ENCODE results near the gene MYBPC2.
"Not testable (repeated sequence)": the region's sequence is repeated elsewhere in the genome, so short reads cannot be mapped to it uniquely, and the experiment has no call there.

Gene MYBPC2

GRCh38 chr19:50465986-50466705, 33.5 kb downstream of the MYBPC2 start:
- Histone ChIP-seq H3K4me1 (ENCODE audit: control insufficient read depth in 5 of 5, insufficient read depth in 5 of 5, low read length in 5 of 5) (no peaks in the 10 kb centered on the region), H3K27me3 (ENCODE audit: control insufficient read depth in 5 of 5, insufficient read depth in 4 of 5, low read length in 5 of 5) (peaks cover 3 to 19% (median 17%) of the 10 kb centered on the region in 5 donors), H3K36me3 (ENCODE audit: control insufficient read depth in 5 of 5, insufficient read depth in 5 of 5, low read length in 5 of 5) (no peaks in the 10 kb centered on the region), H3K9ac (ENCODE audit: low read length in 5 of 5) (no peak overlapping the region), H3K9me3 (ENCODE audit: control insufficient read depth in 5 of 5, low read length in 5 of 5) (no peaks in the 10 kb centered on the region), H3K27ac (ENCODE audit: low read depth, low read length) (no peak overlapping the region), H3K4me3 (ENCODE audit: low read depth in 1 of 5, low read length in 5 of 5) (no peak overlapping the region)

- Histone ChIP-seq H3K4me3 (ENCODE audit: low read depth in 1 of 5, low read length in 5 of 5) (no peak overlapping the region), H3K4me1 (ENCODE audit: control insufficient read depth in 5 of 5, insufficient read depth in 5 of 5, low read length in 5 of 5) (no peaks in the 10 kb centered on the region), H3K9ac (ENCODE audit: low read length in 5 of 5) (no peak overlapping the region), H3K27me3 (ENCODE audit: control insufficient read depth in 5 of 5, insufficient read depth in 4 of 5, low read length in 5 of 5) (peaks cover 3 to 15% (median 12%) of the 10 kb centered on the region in 5 donors), H3K9me3 (ENCODE audit: control insufficient read depth in 5 of 5, low read length in 5 of 5) (no peaks in the 10 kb centered on the region), H3K27ac (ENCODE audit: low read depth, low read length) (no peak overlapping the region), H3K36me3 (ENCODE audit: control insufficient read depth in 5 of 5, insufficient read depth in 5 of 5, low read length in 5 of 5) (no peaks in the 10 kb centered on the region)
Measured at GRCh38 chr19:50466706-50467039, 34.0 kb downstream of the MYBPC2 start.

GRCh38 chr19:50467566-50467965, 34.9 kb downstream of the MYBPC2 start:
- Histone ChIP-seq H3K9ac (ENCODE audit: low read length in 5 of 5) (no peak overlapping the region), H3K4me1 (ENCODE audit: control insufficient read depth in 5 of 5, insufficient read depth in 5 of 5, low read length in 5 of 5) (no peaks in the 10 kb centered on the region), H3K27me3 (ENCODE audit: control insufficient read depth in 5 of 5, insufficient read depth in 4 of 5, low read length in 5 of 5) (peaks cover 3 to 12% (median 12%) of the 10 kb centered on the region in 5 donors), H3K9me3 (ENCODE audit: control insufficient read depth in 5 of 5, low read length in 5 of 5) (no peaks in the 10 kb centered on the region), H3K27ac (ENCODE audit: low read depth, low read length) (no peak overlapping the region), H3K36me3 (ENCODE audit: control insufficient read depth in 5 of 5, insufficient read depth in 5 of 5, low read length in 5 of 5) (no peaks in the 10 kb centered on the region), H3K4me3 (ENCODE audit: low read depth in 1 of 5, low read length in 5 of 5) (no peak overlapping the region)

- H3K9me3 ChIP-seq (ENCODE audit: control insufficient read depth in 5 of 5, low read length in 5 of 5): no peaks in the 10 kb centered on the region
- peaks cover 3 to 12% (median 12%) of the 10 kb centered on the region in 5 donors for H3K27me3 ChIP-seq (ENCODE audit: control insufficient read depth in 5 of 5, insufficient read depth in 4 of 5, low read length in 5 of 5)
- H3K27ac ChIP-seq (ENCODE audit: low read depth, low read length): no peak overlapping the region
- H3K4me3 ChIP-seq (ENCODE audit: low read depth in 1 of 5, low read length in 5 of 5): no peak overlapping the region
- no peaks in the 10 kb centered on the region for H3K4me1 ChIP-seq (ENCODE audit: control insufficient read depth in 5 of 5, insufficient read depth in 5 of 5, low read length in 5 of 5)
- H3K9ac ChIP-seq (ENCODE audit: low read length in 5 of 5): no peak overlapping the region
- no peaks in the 10 kb centered on the region for H3K36me3 ChIP-seq (ENCODE audit: control insufficient read depth in 5 of 5, insufficient read depth in 5 of 5, low read length in 5 of 5)
Measured at GRCh38 chr19:50468818-50469217, 36.1 kb downstream of the MYBPC2 start.

GRCh38 chr19:50473336-50473735, 40.6 kb downstream of the MYBPC2 start:
- H3K4me1 ChIP-seq (ENCODE audit: control insufficient read depth in 5 of 5, insufficient read depth in 5 of 5, low read length in 5 of 5): peaks cover 3 to 20% (median 16%) of the 10 kb centered on the region in 5 donors
- H3K9me3 ChIP-seq (ENCODE audit: control insufficient read depth in 5 of 5, low read length in 5 of 5); H3K27me3 ChIP-seq (ENCODE audit: control insufficient read depth in 5 of 5, insufficient read depth in 4 of 5, low read length in 5 of 5); H3K27ac ChIP-seq (ENCODE audit: low read depth, low read length); H3K4me3 ChIP-seq (ENCODE audit: low read depth in 1 of 5, low read length in 5 of 5); H3K9ac ChIP-seq (ENCODE audit: low read length in 5 of 5); H3K36me3 ChIP-seq (ENCODE audit: control insufficient read depth in 5 of 5, insufficient read depth in 5 of 5, low read length in 5 of 5): not testable (repeated sequence)

- no peak overlapping the region for H3K4me3 ChIP-seq (ENCODE audit: low read depth in 1 of 5, low read length in 5 of 5)
- no peak overlapping the region for H3K27ac ChIP-seq (ENCODE audit: low read depth, low read length)
- no peak overlapping the region for H3K9ac ChIP-seq (ENCODE audit: low read length in 5 of 5)
- H3K27me3 ChIP-seq (ENCODE audit: control insufficient read depth in 5 of 5, insufficient read depth in 4 of 5, low read length in 5 of 5): no peaks in the 10 kb centered on the region
- H3K36me3 ChIP-seq (ENCODE audit: control insufficient read depth in 5 of 5, insufficient read depth in 5 of 5, low read length in 5 of 5): peaks cover 0 to 18% (median 13%) of the 10 kb centered on the region in 5 donors
- H3K4me1 ChIP-seq (ENCODE audit: control insufficient read depth in 5 of 5, insufficient read depth in 5 of 5, low read length in 5 of 5): peaks cover 3 to 21% (median 16%) of the 10 kb centered on the region in 5 donors
- H3K9me3 ChIP-seq (ENCODE audit: control insufficient read depth in 5 of 5, low read length in 5 of 5): no peaks in the 10 kb centered on the region
Measured at GRCh38 chr19:50475101-50475568, 42.4 kb downstream of the MYBPC2 start.

- H3K9me3 ChIP-seq (ENCODE audit: control insufficient read depth in 5 of 5, low read length in 5 of 5): no peaks in the 10 kb centered on the region
- no peak overlapping the region for H3K9ac ChIP-seq (ENCODE audit: low read length in 5 of 5)
- H3K27ac ChIP-seq (ENCODE audit: low read depth, low read length): no peak overlapping the region
- H3K36me3 ChIP-seq (ENCODE audit: control insufficient read depth in 5 of 5, insufficient read depth in 5 of 5, low read length in 5 of 5): peaks cover 0 to 24% (median 20%) of the 10 kb centered on the region in 5 donors
- peak overlapping the region in 3 of 5 donors; percentile 93 to 98 (median 94) for H3K4me3 ChIP-seq (ENCODE audit: low read depth in 1 of 5, low read length in 5 of 5)
- H3K4me1 ChIP-seq (ENCODE audit: control insufficient read depth in 5 of 5, insufficient read depth in 5 of 5, low read length in 5 of 5): peaks cover 3 to 21% (median 16%) of the 10 kb centered on the region in 5 donors
- H3K27me3 ChIP-seq (ENCODE audit: control insufficient read depth in 5 of 5, insufficient read depth in 4 of 5, low read length in 5 of 5): no peaks in the 10 kb centered on the region
Measured at GRCh38 chr19:50475736-50476223, 43.1 kb downstream of the MYBPC2 start.

- Histone ChIP-seq H3K9ac (ENCODE audit: low read length in 5 of 5) (peak within 1 kb of the TSS; percentile 76 to 95 (median 81)), H3K4me1 (ENCODE audit: control insufficient read depth in 5 of 5, insufficient read depth in 5 of 5, low read length in 5 of 5) (peaks cover 3 to 21% (median 16%) of the 10 kb centered on the region in 5 donors), H3K27ac (ENCODE audit: low read depth, low read length) (no peak within 1 kb of the TSS), H3K27me3 (ENCODE audit: control insufficient read depth in 5 of 5, insufficient read depth in 4 of 5, low read length in 5 of 5) (no peaks in the 10 kb centered on the region), H3K4me3 (ENCODE audit: low read depth in 1 of 5, low read length in 5 of 5) (peak within 1 kb of the TSS; percentile 69 to 98 (median 93)), H3K9me3 (ENCODE audit: control insufficient read depth in 5 of 5, low read length in 5 of 5) (no peaks in the 10 kb centered on the region), H3K36me3 (ENCODE audit: control insufficient read depth in 5 of 5, insufficient read depth in 5 of 5, low read length in 5 of 5) (peaks cover 0 to 30% (median 25%) of the 10 kb centered on the region in 5 donors)
Measured at GRCh38 chr19:50476224-50476906, 43.7 kb downstream of the MYBPC2 start, which contains the start of the genes EMC10 and GARIN5A. Gene EMC10 (plus strand): TSS chr19:50476507. CDS start chr19:50476545, 38 bp downstream. Gene GARIN5A (minus strand): TSS chr19:50476848. CDS start chr19:50476388, 460 bp downstream.

GRCh38 chr19:50476907-50477238, 44.2 kb downstream of the MYBPC2 start:
- Histone ChIP-seq H3K4me3 (ENCODE audit: low read depth in 1 of 5, low read length in 5 of 5) (peak overlapping the region; percentile 69 to 98 (median 93)), H3K9ac (ENCODE audit: low read length in 5 of 5) (peak overlapping the region in 4 of 5 donors; percentile 76 to 95 (median 88)), H3K9me3 (ENCODE audit: control insufficient read depth in 5 of 5, low read length in 5 of 5) (no peaks in the 10 kb centered on the region), H3K27ac (ENCODE audit: low read depth, low read length) (no peak overlapping the region), H3K27me3 (ENCODE audit: control insufficient read depth in 5 of 5, insufficient read depth in 4 of 5, low read length in 5 of 5) (no peaks in the 10 kb centered on the region), H3K36me3 (ENCODE audit: control insufficient read depth in 5 of 5, insufficient read depth in 5 of 5, low read length in 5 of 5) (peaks cover 0 to 35% (median 31%) of the 10 kb centered on the region in 5 donors), H3K4me1 (ENCODE audit: control insufficient read depth in 5 of 5, insufficient read depth in 5 of 5, low read length in 5 of 5) (peaks cover 3 to 21% (median 16%) of the 10 kb centered on the region in 5 donors)

Measured in subcutaneous abdominal adipose tissue (tissue), 5 donors.